ENCODE measurements around the gene SMNDC1. TPM values are rescaled to one million over a fixed set of nuclear protein-coding genes. Genes with fewer than 3 reads are reported as not detected.

The SMNDC1 gene
- total RNA-seq, 6 experiments from 2014 or later: 5.1 to 13.3 (median 9.1) TPM

GRCh38 chr10:110317866-110318850 is 13.4 kb upstream of the SMNDC1 start:
- H3K9me3 ChIP-seq: no peaks in the 10 kb centered on the region
- no peaks in the 10 kb centered on the region for H3K27me3 ChIP-seq
- no peaks in the 10 kb centered on the region for H3K36me3 ChIP-seq
- TF ChIP-seq POLR2A (IDR thresholded peaks at IDR 0.05): no peak
- TF ChIP-seq, protein P1, sequence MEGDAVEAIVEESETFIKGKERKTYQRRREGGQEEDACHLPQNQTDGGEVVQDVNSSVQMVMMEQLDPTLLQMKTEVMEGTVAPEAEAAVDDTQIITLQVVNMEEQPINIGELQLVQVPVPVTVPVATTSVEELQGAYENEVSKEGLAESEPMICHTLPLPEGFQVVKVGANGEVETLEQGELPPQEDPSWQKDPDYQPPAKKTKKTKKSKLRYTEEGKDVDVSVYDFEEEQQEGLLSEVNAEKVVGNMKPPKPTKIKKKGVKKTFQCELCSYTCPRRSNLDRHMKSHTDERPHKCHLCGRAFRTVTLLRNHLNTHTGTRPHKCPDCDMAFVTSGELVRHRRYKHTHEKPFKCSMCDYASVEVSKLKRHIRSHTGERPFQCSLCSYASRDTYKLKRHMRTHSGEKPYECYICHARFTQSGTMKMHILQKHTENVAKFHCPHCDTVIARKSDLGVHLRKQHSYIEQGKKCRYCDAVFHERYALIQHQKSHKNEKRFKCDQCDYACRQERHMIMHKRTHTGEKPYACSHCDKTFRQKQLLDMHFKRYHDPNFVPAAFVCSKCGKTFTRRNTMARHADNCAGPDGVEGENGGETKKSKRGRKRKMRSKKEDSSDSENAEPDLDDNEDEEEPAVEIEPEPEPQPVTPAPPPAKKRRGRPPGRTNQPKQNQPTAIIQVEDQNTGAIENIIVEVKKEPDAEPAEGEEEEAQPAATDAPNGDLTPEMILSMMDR (IDR thresholded peaks at IDR 0.05): no peak
- no peaks in the 10 kb centered on the region for H3K4me1 ChIP-seq
- DNase-seq (no peak), ATAC-seq (no peak)
- 77% methylated on average over 9 of the region's 15 CpGs for WGBS (ENCODE audit: insufficient coverage, low coverage, low lambda C conversion rate, missing lambda C conversion rate)
- H3K4me3 ChIP-seq: no peak overlapping the region
- intact Hi-C loops (cut with DNase I): no loop called here
- no peak overlapping the region for H3K27ac ChIP-seq

DNA sequence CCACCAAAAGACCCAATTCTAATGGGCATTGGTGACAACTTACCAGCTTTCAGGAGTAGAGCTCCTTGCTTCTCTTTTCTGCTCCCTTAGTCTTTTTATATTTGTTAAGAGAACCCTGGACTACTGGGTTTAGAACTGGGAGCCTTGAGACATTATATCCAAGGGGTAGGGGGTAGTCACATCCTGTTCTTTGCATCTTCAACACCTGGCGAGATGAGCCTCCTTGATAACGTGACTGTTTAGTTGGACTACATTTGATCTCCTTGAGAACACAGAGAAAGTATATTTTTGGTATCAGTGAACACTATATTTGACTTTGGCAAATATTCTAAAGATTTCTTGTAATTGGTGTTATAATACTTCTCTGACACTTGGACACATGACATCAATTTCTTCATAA is 9.0 kb upstream of the SMNDC1 start:
- no peak overlapping the region for H3K4me3 ChIP-seq
- H3K27ac ChIP-seq: no peak overlapping the region
- H3K4me1 ChIP-seq: no peaks in the 10 kb centered on the region
- H3K27me3 ChIP-seq: no peaks in the 10 kb centered on the region
- no peaks in the 10 kb centered on the region for H3K36me3 ChIP-seq
- DNase-seq (no peak), ATAC-seq (no peak)
- intact Hi-C loops (cut with DNase I): loop anchor here in 1 of 2 donors (5.0 kb wide), 1 partner anchor 234 kb away; no protein-coding TSS in a partner anchor
- 51% methylated on average over 2 of the region's 2 CpGs for WGBS (ENCODE audit: insufficient coverage, low coverage, low lambda C conversion rate, missing lambda C conversion rate)
- no peaks in the 10 kb centered on the region for H3K9me3 ChIP-seq
- TF ChIP-seq, protein P1 (IDR thresholded peaks at IDR 0.05): no peak
- no peak for TF ChIP-seq POLR2A (IDR thresholded peaks at IDR 0.05)

DNA sequence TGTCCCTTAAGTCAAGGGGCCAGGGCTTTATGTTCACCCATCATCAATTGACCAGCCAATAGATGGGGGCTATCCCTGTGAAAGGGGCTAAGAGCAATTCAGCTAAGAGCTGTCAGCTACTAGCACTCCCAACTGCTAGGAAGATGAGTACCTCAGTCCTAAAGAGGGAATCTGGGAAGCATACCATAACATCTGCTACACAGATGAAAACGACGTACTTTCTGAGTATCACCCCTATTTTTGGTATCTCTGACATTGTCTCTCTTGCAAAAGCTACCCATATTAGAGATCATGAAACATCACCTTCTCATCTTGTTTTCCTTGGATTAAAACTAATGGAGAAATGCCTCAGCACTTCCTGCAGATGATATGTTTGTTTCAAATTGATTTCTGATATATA is 7.5 kb upstream of the SMNDC1 start:
- no peaks in the 10 kb centered on the region for H3K4me1 ChIP-seq
- no peaks in the 10 kb centered on the region for H3K9me3 ChIP-seq
- 59% methylated on average over 2 of the region's 2 CpGs for WGBS (ENCODE audit: insufficient coverage, low coverage, low lambda C conversion rate, missing lambda C conversion rate)
- no peak overlapping the region for H3K27ac ChIP-seq
- H3K27me3 ChIP-seq: no peaks in the 10 kb centered on the region
- H3K36me3 ChIP-seq: no peaks in the 10 kb centered on the region
- intact Hi-C loops (cut with DNase I): loop anchor here in 1 of 2 donors (5.0 kb wide), 1 partner anchor 235 kb away; no protein-coding TSS in a partner anchor
- no peak overlapping the region for H3K4me3 ChIP-seq
- ATAC-seq (no peak), DNase-seq (no peak)
- TF ChIP-seq, protein P1 (IDR thresholded peaks at IDR 0.05): no peak
- no peak for TF ChIP-seq POLR2A (IDR thresholded peaks at IDR 0.05)

GRCh38 chr10:110311357-110311949 is 6.7 kb upstream of the SMNDC1 start:
- DNase-seq (peak in 1 of 3 donors; percentile 29), ATAC-seq (peak; percentile 89 to 92 (median 90))
- intact Hi-C loops (cut with DNase I): loop anchor here in 1 of 2 donors (5.0 kb wide), 1 partner anchor 236 kb away; no protein-coding TSS in a partner anchor
- WGBS (ENCODE audit: insufficient coverage, low coverage, low lambda C conversion rate, missing lambda C conversion rate): 3% methylated on average over 3 of the region's 3 CpGs
- no peaks in the 10 kb centered on the region for H3K4me1 ChIP-seq
- no peak overlapping the region for H3K4me3 ChIP-seq
- H3K27me3 ChIP-seq: no peaks in the 10 kb centered on the region
- TF ChIP-seq, protein P1 (IDR thresholded peaks at IDR 0.05): peak; percentile 60 to 74 (median 62)
- no peak for TF ChIP-seq POLR2A (IDR thresholded peaks at IDR 0.05)
- H3K36me3 ChIP-seq: no peaks in the 10 kb centered on the region
- H3K9me3 ChIP-seq: no peaks in the 10 kb centered on the region
- H3K27ac ChIP-seq: no peak overlapping the region

All from right lobe of liver (tissue), 6 donors.